Psoas muscle (tissue), 8 donors: ENCODE measurements around the gene FAM83E. TPM values are rescaled to one million over a fixed set of nuclear protein-coding genes. Genes with fewer than 3 reads are reported as not detected.
A peak's percentile ranks its signal among the peaks of the same experiment; 100 is the strongest.

Experiments
- ATAC-seq, 4 donors: fragments of 200-7000 bp; cut with Tn5 transposase; one replicate each; pipeline ENCODE4 v1.9.1; 2020; ENCODE audit warnings: moderate library complexity in 3 of 4, mild to moderate bottlenecking in 2 of 4
- DNase-seq, 2 donors: peaks; one replicate each; pipeline ENCODE4 v3.0.0-alpha.2; 2020
- H3K27ac ChIP-seq: fragments of 200-600 bp; one replicate; pipeline ENCODE4 v1.8.0; 2022
- H3K27me3 ChIP-seq, 3 donors: fragments of 200-600 bp in 1 of 3; one replicate each; pipeline versions ENCODE4 v1.6.1 to v1.8.0; 2013 to 2022; ENCODE audit warnings: low read length in 2 of 3, mild to moderate bottlenecking in 2 of 3, moderate library complexity in 1 of 3; ENCODE audit not compliant: insufficient read depth in 3 of 3
- H3K36me3 ChIP-seq, 2 donors: fragments of 200-600 bp in 1 of 2; one replicate each; pipeline versions ENCODE4 v1.6.1 to v1.8.0; 2013 to 2022; ENCODE audit warnings: low read depth in 1 of 2, mild to moderate bottlenecking in 1 of 2, moderate library complexity in 1 of 2; ENCODE audit not compliant: insufficient read depth in 1 of 2
- H3K4me1 ChIP-seq: fragments of 200-600 bp; one replicate; pipeline ENCODE4 v1.8.0; 2022
- H3K4me3 ChIP-seq: fragments of 200-600 bp; one replicate; pipeline ENCODE4 v1.8.0; 2022; ENCODE audit warnings: mild to moderate bottlenecking
- H3K9me3 ChIP-seq: fragments of 200-600 bp; one replicate; pipeline ENCODE4 v1.8.0; 2022
- WGBS, 3 donors: extraction: QIAGEN DNeasy Blood & Tissue Kit; methylation state at CpG; one replicate each; pipeline versions ENCODE4 v1.1.6 to v1.1.7; 2013; 5-methylcytosine and 5-hydroxymethylcytosine counted together
- intact Hi-C, 2 donors: fragments of 100-400 bp; cut with DNase I; formaldehyde crosslinking; loops; one replicate each; pipeline versions ENCODE4 v1.11.0 to v1.14.2; 2022
- long read RNA-seq, 2 donors: library from polyadenylated mRNA; unstranded; transcript quantifications; one replicate each; pipeline ENCODE4 v2.0.0, GENCODE V29; 2021
- polyA plus RNA-seq, 3 donors: library from polyadenylated mRNA; stranded (reverse); fragments of 200-250 nt; gene quantifications; one replicate each; pipeline ENCODE4 v1.2.3, GENCODE V29; 2013
- total RNA-seq, 4 donors: library from RNA; stranded (reverse); fragmentation: NEBNext Ultra II Directional in 2 of 4; extraction: Animal tissue kit (Norgen Biotek cat#: 25700) in 2 of 4; gene quantifications; one replicate each; pipeline versions ENCODE4 v1.2.1 to v1.2.4, GENCODE V29; 2021 to 2023
- TF ChIP-seq, protein P1 (sequence below): fragments of 200-600 bp; IDR thresholded peaks from one replicate; pipeline ENCODE4 v1.8.0; 2022; ENCODE audit warnings: antibody characterized with exemption
- donor health status: healthy with polysubstance abuse.
- donor health status: DM: no; HTN: no; CAD: no; lungs with moderate emphysema.
- donor health status: Bipolar disorder and iron deficiency.
- donor health status: healthy.
- donor health status: DM: yes; HTN: yes; CAD: no.
- donor health status: DM: no; HTN: no; CAD: no.
- donor health status: DM: no; HTN: no; CAD: no.
- donor health status: DM: yes; HTN: yes; CAD: no.

Gene FAM83E
- not detected for total RNA-seq
- under 1 TPM in 2 of 3 donors, not detected in 1; 0.01 to 0.20 TPM for polyA plus RNA-seq
- long read RNA-seq, donor 1 = 0 reads
- long read RNA-seq, donor 2 = 0 reads

GRCh38 chr19:48614436-48615230 lies at the start of gene FAM83E:
Gene FAM83E (minus strand): TSS chr19:48615076. CDS start chr19:48613372, 1,704 bp downstream.
- WGBS, 3 donors = 48 to 60% (median 54%) methylated on average over 28 to 31 of the region's 31 CpGs
- no peak for ATAC-seq
- DNase-seq = peak in 1 of 2 donors; percentile 54
- H3K9me3 ChIP-seq = no peaks in the 10 kb centered on the region
- H3K27ac ChIP-seq = peak within 1 kb of the TSS; percentile 85
- no peak within 1 kb of the TSS for H3K4me3 ChIP-seq
- peaks cover 33% of the 10 kb centered on the region for H3K4me1 ChIP-seq
- TF ChIP-seq, protein P1, sequence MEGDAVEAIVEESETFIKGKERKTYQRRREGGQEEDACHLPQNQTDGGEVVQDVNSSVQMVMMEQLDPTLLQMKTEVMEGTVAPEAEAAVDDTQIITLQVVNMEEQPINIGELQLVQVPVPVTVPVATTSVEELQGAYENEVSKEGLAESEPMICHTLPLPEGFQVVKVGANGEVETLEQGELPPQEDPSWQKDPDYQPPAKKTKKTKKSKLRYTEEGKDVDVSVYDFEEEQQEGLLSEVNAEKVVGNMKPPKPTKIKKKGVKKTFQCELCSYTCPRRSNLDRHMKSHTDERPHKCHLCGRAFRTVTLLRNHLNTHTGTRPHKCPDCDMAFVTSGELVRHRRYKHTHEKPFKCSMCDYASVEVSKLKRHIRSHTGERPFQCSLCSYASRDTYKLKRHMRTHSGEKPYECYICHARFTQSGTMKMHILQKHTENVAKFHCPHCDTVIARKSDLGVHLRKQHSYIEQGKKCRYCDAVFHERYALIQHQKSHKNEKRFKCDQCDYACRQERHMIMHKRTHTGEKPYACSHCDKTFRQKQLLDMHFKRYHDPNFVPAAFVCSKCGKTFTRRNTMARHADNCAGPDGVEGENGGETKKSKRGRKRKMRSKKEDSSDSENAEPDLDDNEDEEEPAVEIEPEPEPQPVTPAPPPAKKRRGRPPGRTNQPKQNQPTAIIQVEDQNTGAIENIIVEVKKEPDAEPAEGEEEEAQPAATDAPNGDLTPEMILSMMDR = no peak
- intact Hi-C loops = no loop called here
- H3K27me3 ChIP-seq = no peaks in the 10 kb centered on the region
- H3K36me3 ChIP-seq = peaks cover 8 to 32% of the 10 kb centered on the region in 2 donors

DNA sequence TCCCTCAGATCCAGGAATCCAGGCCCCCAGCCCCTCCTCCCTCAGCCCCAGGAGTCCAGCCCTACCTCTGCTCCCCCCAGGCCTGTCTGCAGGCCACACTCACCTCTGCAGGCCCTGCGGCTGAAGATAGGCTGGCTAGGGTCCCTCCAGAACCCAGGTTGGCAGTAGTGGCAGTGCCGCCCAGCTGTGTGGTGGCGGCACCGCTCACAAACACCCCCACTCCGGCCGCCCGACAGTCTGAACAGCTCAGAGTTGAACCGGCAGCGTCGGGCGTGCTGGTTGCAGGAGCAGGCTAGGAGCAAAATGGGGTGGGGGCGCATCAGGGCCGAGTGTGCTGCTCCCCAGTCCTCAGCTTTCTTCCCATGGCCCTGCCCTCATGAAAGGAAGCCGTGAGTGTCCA lies 49.6 kb upstream of the FAM83E start:
- TF ChIP-seq, protein P1 = no peak
- H3K4me3 ChIP-seq = no peak overlapping the region
- intact Hi-C loops = no loop called here
- 84 to 89% (median 87%) methylated on average over 14 of the region's 14 CpGs for WGBS, 3 donors
- H3K27ac ChIP-seq = no peak overlapping the region
- DNase-seq (no peak), ATAC-seq (no peak)
- no peaks in the 10 kb centered on the region for H3K9me3 ChIP-seq
- H3K27me3 ChIP-seq = no peaks in the 10 kb centered on the region
- H3K36me3 ChIP-seq = no peaks in the 10 kb centered on the region
- no peaks in the 10 kb centered on the region for H3K4me1 ChIP-seq

DNA sequence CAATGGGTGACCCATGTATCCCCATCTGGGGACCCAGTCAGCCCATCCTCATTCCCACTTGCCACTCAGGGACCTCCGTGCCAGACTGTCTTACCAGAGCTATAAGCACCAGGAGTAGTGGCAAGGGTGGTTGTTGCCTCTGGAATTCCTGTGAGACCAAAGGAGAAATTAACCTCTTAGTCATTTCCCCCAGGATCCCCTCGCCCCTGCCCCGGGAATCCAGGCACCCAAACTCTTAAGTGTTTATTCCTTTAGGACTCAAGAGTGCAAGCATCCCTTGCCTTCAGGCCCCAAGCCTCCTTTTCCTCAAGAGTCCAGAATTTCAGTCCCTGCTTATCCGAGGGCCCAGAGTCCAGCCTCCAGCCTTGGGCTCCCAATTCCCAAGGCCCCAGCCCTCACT lies 48.8 kb upstream of the FAM83E start:
- no peak overlapping the region for H3K4me3 ChIP-seq
- H3K27ac ChIP-seq = no peak overlapping the region
- H3K9me3 ChIP-seq = no peaks in the 10 kb centered on the region
- no peak for ATAC-seq
- no peak for DNase-seq
- H3K4me1 ChIP-seq = no peaks in the 10 kb centered on the region
- H3K36me3 ChIP-seq = no peaks in the 10 kb centered on the region
- intact Hi-C loops = no loop called here
- 94 to 100% (median 95%) methylated on average over 4 of the region's 4 CpGs for WGBS, 3 donors
- no peaks in the 10 kb centered on the region for H3K27me3 ChIP-seq
- TF ChIP-seq, protein P1 = no peak

- ATAC-seq = no peak
- no peak for DNase-seq
These were observed 46.8 kb upstream of the FAM83E start for GRCh38 chr19:48661711-48662090.

More at GRCh38 chr19:48661711-48662090, 46.8 kb upstream of the FAM83E start:
- H3K36me3 ChIP-seq = no peaks in the 10 kb centered on the region
- intact Hi-C loops = no loop called here
- no peaks in the 10 kb centered on the region for H3K9me3 ChIP-seq
- H3K4me1 ChIP-seq = no peaks in the 10 kb centered on the region
- TF ChIP-seq, protein P1 = no peak
- no peak overlapping the region for H3K27ac ChIP-seq
- H3K4me3 ChIP-seq = no peak overlapping the region
- WGBS, 3 donors = 93 to 95% (median 95%) methylated on average over 41 to 50 of the region's 50 CpGs
- H3K27me3 ChIP-seq = no peaks in the 10 kb centered on the region
